ENCODE data around the gene RELA.

- TF ChIP-seq SCRT2 (tag by site-specific recombination; IDR thresholded peaks at IDR 0.05), result no peak
- no peak for TF ChIP-seq ZNF558 (tag by site-specific recombination; IDR thresholded peaks at IDR 0.05)
- TF ChIP-seq ZNF777 (tag by site-specific recombination; IDR thresholded peaks at IDR 0.05; ENCODE audit: borderline replicate concordance), result no peak
- no peak for TF ChIP-seq CTCF (tag by site-specific recombination; IDR thresholded peaks at IDR 0.05)
- no peak for TF ChIP-seq MZF1 (tag by site-specific recombination; IDR thresholded peaks at IDR 0.05; ENCODE audit: borderline replicate concordance)
- TF ChIP-seq ZNF223 (tag by site-specific recombination; IDR thresholded peaks at IDR 0.05), result no peak
- no peak for TF ChIP-seq ZBTB44 (tag by site-specific recombination; IDR thresholded peaks at IDR 0.05)
- no peak for TF ChIP-seq ZNF423 (tag by site-specific recombination; IDR thresholded peaks at IDR 0.05)
- no peak for TF ChIP-seq ZNF350 (tag by site-specific recombination; IDR thresholded peaks at IDR 0.05)
- no peak for TF ChIP-seq ZNF138 (tag by site-specific recombination; IDR thresholded peaks at IDR 0.05; ENCODE audit: borderline replicate concordance)
- TF ChIP-seq PRDM10 (tag by site-specific recombination; IDR thresholded peaks at IDR 0.05), result no peak
- no peak for TF ChIP-seq ZNF629 (tag by site-specific recombination; IDR thresholded peaks at IDR 0.05)
- TF ChIP-seq ZBTB10 (tag by site-specific recombination; IDR thresholded peaks at IDR 0.05), result no peak
These were observed 11.5 kb downstream of the RELA start for GRCh38 chr11:65651339-65651588.

Measured in HEK293 (cell line).